GM19372 (cell line): ENCODE measurements around the gene LGALS9C.
"Not testable (repeated sequence)": the region's sequence is repeated elsewhere in the genome, so short reads cannot be mapped to it uniquely, and the experiment has no call there.

ENCODE experiments used
- ATAC-seq: cut with Tn5 transposase; IDR thresholded peaks from one replicate; pipeline ENCODE4 v1.9.1; 2021; ENCODE audit warnings: mild to moderate bottlenecking, low read depth, moderate library complexity; ENCODE audit not compliant: unreplicated experiment

LGALS9C gene

GRCh38 chr17:18476508-18477308 is at the start of gene LGALS9C:
Gene LGALS9C (plus strand): TSS chr17:18476789. CDS start chr17:18476855, 66 bp downstream.
- ATAC-seq: peak; percentile 84

- not testable (repeated sequence) for ATAC-seq
Measured at GRCh38 chr17:18432206-18432605, 44.4 kb upstream of the LGALS9C start.

GRCh38 chr17:18439465-18439870 is 37.1 kb upstream of the LGALS9C start:
- ATAC-seq: not testable (repeated sequence)

- not testable (repeated sequence) for ATAC-seq
Measured at GRCh38 chr17:18442093-18442492, 34.5 kb upstream of the LGALS9C start.

- not testable (repeated sequence) for ATAC-seq
Measured at GRCh38 chr17:18442532-18442931, 34.1 kb upstream of the LGALS9C start.

- ATAC-seq: not testable (repeated sequence)
Measured at GRCh38 chr17:18447476-18448205, 28.9 kb upstream of the LGALS9C start.

GRCh38 chr17:18448311-18448710 is 28.3 kb upstream of the LGALS9C start:
- not testable (repeated sequence) for ATAC-seq

GRCh38 chr17:18449833-18450232 is 26.8 kb upstream of the LGALS9C start:
- ATAC-seq: not testable (repeated sequence)

- ATAC-seq: not testable (repeated sequence)
Measured at GRCh38 chr17:18450998-18451397, 25.6 kb upstream of the LGALS9C start.

GRCh38 chr17:18451969-18452368 is 24.6 kb upstream of the LGALS9C start:
- not testable (repeated sequence) for ATAC-seq

GRCh38 chr17:18459035-18459434 is 17.6 kb upstream of the LGALS9C start:
- ATAC-seq: not testable (repeated sequence)

GRCh38 chr17:18463831-18464502 is 12.6 kb upstream of the LGALS9C start:
- not testable (repeated sequence) for ATAC-seq

- ATAC-seq: not testable (repeated sequence)
Measured at GRCh38 chr17:18466250-18466983, 10.2 kb upstream of the LGALS9C start.

GRCh38 chr17:18467001-18467400 is 9.6 kb upstream of the LGALS9C start:
- not testable (repeated sequence) for ATAC-seq

GRCh38 chr17:18468472-18469171 is 8.0 kb upstream of the LGALS9C start:
- ATAC-seq: not testable (repeated sequence)

- not testable (repeated sequence) for ATAC-seq
Measured at GRCh38 chr17:18469837-18470236, 6.8 kb upstream of the LGALS9C start.

- not testable (repeated sequence) for ATAC-seq
Measured at GRCh38 chr17:18470345-18470930, 6.2 kb upstream of the LGALS9C start.

- ATAC-seq: not testable (repeated sequence)
Measured at GRCh38 chr17:18473967-18474366, 2.6 kb upstream of the LGALS9C start.

- not testable (repeated sequence) for ATAC-seq
Measured at GRCh38 chr17:18474754-18475153, 1.8 kb upstream of the LGALS9C start.
